GM12873 (cell line): ENCODE measurements around the gene ARID1B.

Experiments used
- TF ChIP-seq, protein P1 (sequence below): IDR thresholded peaks from 2 replicates; pipeline ENCODE4 v1.5.1; 2012; ENCODE audit warnings: low read depth, mild to moderate bottlenecking, moderate library complexity, low read length, control low read depth; ENCODE audit not compliant: insufficient read depth; ENCODE audit errors: missing control alignments

The ARID1B gene

DNA sequence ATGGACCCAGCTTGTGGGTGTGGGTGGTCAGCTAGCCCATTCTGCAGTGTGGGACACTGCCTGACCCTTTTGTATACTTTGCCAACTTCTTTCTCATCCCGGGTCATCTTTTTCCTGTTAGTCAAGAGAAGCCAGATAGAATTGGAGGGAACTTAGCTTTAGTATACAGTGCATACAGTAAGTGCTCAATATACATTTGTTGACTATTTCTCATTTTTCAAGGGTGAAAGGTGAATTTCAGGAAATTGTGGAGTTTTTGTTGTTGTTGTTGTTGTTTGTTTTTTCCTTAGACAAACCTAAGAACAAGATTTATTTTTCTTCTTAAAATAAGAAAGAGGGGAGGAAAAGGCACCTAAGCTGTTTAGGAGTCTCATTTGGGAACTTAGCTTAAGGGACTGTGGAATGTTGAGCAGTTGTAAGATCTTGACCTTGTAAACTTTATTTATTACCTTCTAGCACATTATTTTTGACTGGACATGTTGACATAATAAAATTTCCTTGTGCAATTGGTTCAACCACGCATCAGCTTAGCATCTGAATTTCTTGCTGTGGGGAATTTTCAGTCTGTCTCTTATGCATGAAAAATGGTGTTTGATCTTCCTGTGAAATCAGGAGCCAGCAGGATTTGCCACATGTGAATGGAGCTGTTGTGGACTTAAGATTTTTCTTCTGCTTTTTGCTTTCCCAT, 113.6 kb downstream of the ARID1B start:
- TF ChIP-seq, protein P1, sequence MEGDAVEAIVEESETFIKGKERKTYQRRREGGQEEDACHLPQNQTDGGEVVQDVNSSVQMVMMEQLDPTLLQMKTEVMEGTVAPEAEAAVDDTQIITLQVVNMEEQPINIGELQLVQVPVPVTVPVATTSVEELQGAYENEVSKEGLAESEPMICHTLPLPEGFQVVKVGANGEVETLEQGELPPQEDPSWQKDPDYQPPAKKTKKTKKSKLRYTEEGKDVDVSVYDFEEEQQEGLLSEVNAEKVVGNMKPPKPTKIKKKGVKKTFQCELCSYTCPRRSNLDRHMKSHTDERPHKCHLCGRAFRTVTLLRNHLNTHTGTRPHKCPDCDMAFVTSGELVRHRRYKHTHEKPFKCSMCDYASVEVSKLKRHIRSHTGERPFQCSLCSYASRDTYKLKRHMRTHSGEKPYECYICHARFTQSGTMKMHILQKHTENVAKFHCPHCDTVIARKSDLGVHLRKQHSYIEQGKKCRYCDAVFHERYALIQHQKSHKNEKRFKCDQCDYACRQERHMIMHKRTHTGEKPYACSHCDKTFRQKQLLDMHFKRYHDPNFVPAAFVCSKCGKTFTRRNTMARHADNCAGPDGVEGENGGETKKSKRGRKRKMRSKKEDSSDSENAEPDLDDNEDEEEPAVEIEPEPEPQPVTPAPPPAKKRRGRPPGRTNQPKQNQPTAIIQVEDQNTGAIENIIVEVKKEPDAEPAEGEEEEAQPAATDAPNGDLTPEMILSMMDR = no peak

DNA sequence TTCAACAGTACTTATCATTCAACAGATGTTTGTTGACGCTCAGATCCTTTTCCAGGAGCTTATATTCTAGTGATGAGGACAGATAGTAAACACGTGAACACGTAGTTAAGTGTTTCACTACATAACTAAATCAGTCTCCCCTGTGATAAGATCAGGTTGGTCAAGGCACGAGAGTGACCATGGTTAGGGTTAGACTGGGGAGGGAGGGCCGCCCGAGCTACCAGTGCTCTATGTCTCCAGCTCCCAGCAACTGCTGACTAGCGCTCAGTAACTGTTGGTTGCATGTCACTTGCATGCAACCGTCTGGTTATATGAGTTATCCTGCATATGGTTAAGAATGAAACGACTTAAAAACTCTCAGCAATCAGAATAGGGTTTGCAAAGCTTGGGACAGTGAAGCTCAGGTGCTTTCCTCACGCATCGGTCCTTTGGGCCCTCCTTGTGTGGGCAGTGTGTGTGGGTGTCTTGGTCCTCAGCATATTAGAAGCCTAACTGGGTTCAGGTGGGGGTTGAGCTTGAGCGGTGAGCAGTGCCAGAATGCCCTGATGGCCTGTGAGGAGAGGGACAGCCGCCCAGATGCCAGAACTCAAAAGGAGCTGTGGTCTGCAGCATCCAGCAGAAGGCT, 120.8 kb downstream of the ARID1B start:
- TF ChIP-seq, protein P1 = no peak

DNA sequence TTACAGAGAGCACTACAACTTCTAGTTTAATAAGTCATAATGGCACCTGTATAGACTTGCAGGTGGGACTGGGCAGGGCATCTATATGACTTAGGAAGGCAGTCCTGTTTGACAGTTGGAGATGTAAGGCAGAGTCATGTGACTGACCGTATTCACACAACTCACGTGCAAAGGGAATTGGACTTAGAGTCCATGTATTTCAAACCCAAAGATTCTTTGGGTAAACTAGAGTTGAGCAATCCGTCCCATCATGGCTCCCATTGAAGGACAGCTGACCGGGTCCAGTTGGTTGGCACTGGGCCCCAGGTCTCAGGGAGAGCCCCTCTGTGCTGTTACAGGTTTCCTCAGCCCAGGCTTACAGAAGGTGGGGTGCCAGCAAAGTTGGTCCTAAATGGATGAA, 121.9 kb downstream of the ARID1B start:
- TF ChIP-seq, protein P1 = no peak

DNA sequence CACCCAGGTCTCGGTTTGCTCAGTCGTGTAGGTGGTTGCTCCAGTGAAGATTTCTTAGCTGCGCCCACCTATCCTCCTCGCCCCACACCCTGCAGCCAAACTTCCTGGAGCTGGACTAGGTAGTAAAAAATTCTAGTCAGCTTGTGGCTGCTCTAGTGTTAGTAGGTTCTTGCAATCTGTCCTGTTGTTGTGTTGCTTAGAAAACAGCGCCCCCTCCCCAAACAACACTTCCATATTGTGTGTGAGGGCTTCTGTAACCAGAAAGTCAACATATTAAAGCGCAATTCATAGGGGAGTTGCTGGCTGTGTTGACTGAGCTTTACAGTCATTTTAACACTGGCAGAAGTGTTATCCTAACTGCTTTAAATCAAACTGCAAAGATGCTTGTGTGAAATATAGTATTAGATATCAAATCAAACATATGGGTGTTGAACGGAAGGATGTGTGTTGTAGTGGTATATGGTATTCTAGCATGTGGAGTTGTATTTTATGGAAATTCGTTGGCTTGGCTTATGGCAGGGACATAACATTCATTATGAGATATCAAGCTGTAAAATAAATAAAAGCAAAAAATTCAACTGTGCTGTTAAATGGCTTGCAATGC, 122.5 kb downstream of the ARID1B start:
- TF ChIP-seq, protein P1 = no peak

DNA sequence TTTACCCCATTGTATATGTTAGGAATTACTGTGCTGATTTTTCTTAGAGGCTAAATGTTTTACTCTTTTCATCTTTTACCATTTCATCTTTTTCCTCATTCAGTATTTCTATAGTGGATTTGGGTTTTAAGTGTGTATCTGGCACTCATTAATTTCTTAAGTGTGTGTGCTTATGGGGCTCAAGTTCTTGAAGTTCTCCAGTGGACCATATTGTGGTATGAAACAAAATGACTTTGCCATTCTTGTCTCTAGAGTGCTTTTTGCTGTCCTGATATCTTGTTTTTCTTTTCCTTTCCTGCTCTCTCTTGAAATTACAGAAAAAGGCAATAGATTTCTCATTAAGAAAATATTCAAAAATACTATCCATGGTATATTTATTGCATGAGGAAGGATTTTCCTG, 123.1 kb downstream of the ARID1B start:
- TF ChIP-seq, protein P1 = no peak

DNA sequence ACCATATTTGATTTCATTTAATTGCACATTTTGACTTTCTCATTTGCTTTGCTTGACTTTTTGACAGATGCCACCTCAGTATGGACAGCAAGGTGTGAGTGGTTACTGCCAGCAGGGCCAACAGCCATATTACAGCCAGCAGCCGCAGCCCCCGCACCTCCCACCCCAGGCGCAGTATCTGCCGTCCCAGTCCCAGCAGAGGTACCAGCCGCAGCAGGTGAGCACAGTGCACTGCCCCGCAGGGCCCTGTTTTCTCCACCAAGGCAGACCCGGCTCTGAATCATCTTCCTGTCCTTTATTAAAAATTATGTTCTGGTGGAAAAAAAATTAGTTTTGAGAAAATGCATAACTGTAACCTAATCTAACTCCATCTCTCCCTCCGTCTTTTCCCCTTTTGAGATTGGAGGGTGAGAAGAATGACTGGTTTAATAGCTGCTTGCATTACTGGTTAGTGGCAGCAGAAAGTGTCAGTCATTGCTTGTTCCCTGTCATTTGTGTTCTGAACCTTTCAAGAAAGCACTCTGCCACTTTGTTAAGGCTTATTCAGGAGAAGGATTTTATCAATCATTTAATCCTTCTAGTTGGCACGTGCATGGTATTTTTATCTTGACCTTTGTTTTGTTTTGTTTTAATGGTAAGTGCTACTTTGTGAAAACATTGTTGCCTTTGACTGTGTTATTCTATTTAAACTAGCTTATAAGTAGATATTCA, 124.3 kb downstream of the ARID1B start:
- TF ChIP-seq, protein P1 = no peak

DNA sequence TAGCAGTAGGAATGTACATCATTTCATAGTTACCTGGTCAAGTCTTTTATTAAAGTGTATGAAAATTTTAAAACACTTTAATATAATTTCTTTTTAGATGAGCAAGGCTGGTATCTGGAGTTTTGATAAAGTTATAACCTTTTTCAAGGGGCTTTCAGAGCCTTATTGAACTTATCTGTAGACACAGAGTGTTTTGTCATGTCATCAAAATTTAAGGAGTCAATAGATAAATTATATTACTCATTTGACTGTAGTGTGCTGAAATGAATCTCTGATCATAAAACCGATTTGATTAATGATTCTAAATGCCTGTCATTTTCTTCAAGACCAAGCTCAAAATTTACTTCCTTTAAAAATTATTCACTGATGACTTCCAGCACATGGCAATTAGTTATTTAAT, 125.6 kb downstream of the ARID1B start:
- TF ChIP-seq, protein P1 = no peak
